D721Med (cell line): Measurements from ENCODE around the gene POLR2F.
"Not testable (repeated sequence)": the region's sequence is repeated elsewhere in the genome, so short reads cannot be mapped to it uniquely, and the experiment has no call there.

ENCODE experiments used
- DNase-seq: peaks from one replicate; pipeline ENCODE4 v3.0.0; 2011; ENCODE audit warnings: low spot score; ENCODE audit not compliant: insufficient read length
- FAIRE-seq: peaks from 2 replicates; lab custom pipeline; 2011; peaks lifted over from hg19 to GRCh38; lab: Jason Lieb, UNC
- CTCF ChIP-seq: IDR thresholded peaks from 2 replicates; pipeline ENCODE4 v1.5.1; 2012; ENCODE audit warnings: mild to moderate bottlenecking, control low read depth; ENCODE audit not compliant: insufficient read depth; ENCODE audit errors: missing control alignments

Gene POLR2F

GRCh38 chr22:37970864-37971263 lies 17.4 kb downstream of the POLR2F start:
- DNase-seq (no peak), FAIRE-seq (no peak)
- no peak for TF ChIP-seq CTCF

GRCh38 chr22:37971475-37972434 lies 18.3 kb downstream of the POLR2F start:
- no peak for DNase-seq
- no peak for TF ChIP-seq CTCF
- no peak for FAIRE-seq

GRCh38 chr22:37972527-37972926 lies 19.0 kb downstream of the POLR2F start:
- DNase-seq (no peak), FAIRE-seq (no peak)
- TF ChIP-seq CTCF = no peak

GRCh38 chr22:37973271-37974170 lies 20.0 kb downstream of the POLR2F start:
- DNase-seq (no peak), FAIRE-seq (no peak)

GRCh38 chr22:37975153-37975552 lies 21.7 kb downstream of the POLR2F start:
- TF ChIP-seq CTCF = no peak
- DNase-seq (no peak), FAIRE-seq (no peak)

More at GRCh38 chr22:37973271-37974170, 20.0 kb downstream of the POLR2F start:
- no peak for TF ChIP-seq CTCF

- FAIRE-seq, DNase-seq: not testable (repeated sequence)
These were observed 22.5 kb downstream of the POLR2F start for GRCh38 chr22:37976022-37976421.

- FAIRE-seq (no peak), DNase-seq (no peak)
- TF ChIP-seq CTCF = no peak
These were observed 23.0 kb downstream of the POLR2F start for GRCh38 chr22:37976547-37976946.
